ENCODE measurements around the gene BSN.

BSN gene

DNA sequence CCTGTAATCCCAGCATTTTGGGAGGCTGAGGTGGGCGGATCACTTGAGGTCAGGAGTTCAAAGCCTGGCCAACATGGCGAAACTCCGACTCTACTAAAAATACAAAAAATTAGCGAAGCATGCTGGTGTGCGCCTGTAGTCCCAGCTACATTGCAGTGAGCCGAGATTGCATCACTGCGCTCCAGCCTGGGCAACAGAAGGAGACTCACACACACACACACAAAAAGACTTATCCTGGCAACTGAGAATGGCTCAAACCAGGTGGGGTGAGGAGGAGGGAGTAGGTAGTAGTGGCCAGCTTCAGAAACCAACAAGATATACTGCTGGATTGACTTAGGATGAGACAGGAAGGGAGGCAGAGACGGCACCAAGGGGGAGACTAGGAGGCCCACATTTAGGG, 66.5 kb downstream of the BSN start:
- no peak for DNase-seq (ENCODE audit: low read depth)
- H3K4me3 ChIP-seq (ENCODE audit: control insufficient read depth, low read depth, low read length) = no peak overlapping the region
- TF ChIP-seq, protein P1, sequence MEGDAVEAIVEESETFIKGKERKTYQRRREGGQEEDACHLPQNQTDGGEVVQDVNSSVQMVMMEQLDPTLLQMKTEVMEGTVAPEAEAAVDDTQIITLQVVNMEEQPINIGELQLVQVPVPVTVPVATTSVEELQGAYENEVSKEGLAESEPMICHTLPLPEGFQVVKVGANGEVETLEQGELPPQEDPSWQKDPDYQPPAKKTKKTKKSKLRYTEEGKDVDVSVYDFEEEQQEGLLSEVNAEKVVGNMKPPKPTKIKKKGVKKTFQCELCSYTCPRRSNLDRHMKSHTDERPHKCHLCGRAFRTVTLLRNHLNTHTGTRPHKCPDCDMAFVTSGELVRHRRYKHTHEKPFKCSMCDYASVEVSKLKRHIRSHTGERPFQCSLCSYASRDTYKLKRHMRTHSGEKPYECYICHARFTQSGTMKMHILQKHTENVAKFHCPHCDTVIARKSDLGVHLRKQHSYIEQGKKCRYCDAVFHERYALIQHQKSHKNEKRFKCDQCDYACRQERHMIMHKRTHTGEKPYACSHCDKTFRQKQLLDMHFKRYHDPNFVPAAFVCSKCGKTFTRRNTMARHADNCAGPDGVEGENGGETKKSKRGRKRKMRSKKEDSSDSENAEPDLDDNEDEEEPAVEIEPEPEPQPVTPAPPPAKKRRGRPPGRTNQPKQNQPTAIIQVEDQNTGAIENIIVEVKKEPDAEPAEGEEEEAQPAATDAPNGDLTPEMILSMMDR (IDR thresholded peaks at IDR 0.05; ENCODE audit: control insufficient read depth, insufficient read depth, low read depth, low read length, missing control alignments) = no peak

DNA sequence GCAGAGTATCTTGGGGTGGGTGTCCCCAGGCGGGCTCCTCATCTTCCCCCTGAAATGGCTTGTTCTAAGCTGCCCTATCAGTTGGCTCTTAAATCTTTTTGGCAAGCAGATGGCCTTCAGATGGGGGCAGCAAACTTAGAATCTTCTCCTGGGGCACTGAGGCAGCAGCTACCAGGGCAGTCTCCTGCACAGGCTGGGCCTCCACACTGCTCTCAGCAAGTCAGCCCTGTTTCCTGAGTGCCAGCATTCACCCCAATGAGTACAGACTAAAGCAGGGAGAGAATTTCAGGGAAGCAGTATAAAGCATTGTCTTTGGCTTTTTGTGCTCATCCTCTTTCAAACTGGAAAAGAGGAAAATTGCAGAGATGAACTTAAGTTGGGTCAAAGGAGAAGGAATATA, 68.8 kb downstream of the BSN start:
- no peak for DNase-seq (ENCODE audit: low read depth)
- TF ChIP-seq, protein P1 (IDR thresholded peaks at IDR 0.05; ENCODE audit: control insufficient read depth, insufficient read depth, low read depth, low read length, missing control alignments) = no peak
- H3K4me3 ChIP-seq (ENCODE audit: control insufficient read depth, low read depth, low read length) = no peak overlapping the region

DNA sequence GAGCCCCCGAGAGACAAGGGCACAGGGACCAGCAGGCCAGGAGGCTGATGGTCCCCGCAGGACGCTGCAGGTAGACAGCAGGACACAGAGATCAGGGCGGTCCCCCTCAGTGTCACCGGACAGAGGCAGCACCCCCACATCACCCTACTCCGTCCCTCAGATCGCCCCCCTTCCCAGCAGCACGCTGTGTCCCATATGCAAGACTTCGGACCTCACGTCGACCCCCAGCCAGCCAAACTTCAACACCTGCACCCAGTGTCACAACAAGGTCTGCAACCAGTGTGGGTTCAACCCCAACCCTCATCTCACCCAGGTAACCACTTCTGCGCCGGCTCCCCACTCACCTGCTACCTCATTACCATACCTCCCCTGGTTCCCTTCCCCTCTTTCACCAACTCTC, 70.8 kb downstream of the BSN start:
- TF ChIP-seq, protein P1 (IDR thresholded peaks at IDR 0.05; ENCODE audit: control insufficient read depth, insufficient read depth, low read depth, low read length, missing control alignments) = no peak
- DNase-seq (ENCODE audit: low read depth) = no peak

GRCh38 chr3:49626101-49626581, 71.9 kb downstream of the BSN start:
- DNase-seq (ENCODE audit: low read depth) = no peak
- TF ChIP-seq, protein P1 (IDR thresholded peaks at IDR 0.05; ENCODE audit: control insufficient read depth, insufficient read depth, low read depth, low read length, missing control alignments) = no peak

More for the DNA sequence above, 70.8 kb downstream of the BSN start:
- H3K4me3 ChIP-seq (ENCODE audit: control insufficient read depth, low read depth, low read length) = no peak overlapping the region

DNA sequence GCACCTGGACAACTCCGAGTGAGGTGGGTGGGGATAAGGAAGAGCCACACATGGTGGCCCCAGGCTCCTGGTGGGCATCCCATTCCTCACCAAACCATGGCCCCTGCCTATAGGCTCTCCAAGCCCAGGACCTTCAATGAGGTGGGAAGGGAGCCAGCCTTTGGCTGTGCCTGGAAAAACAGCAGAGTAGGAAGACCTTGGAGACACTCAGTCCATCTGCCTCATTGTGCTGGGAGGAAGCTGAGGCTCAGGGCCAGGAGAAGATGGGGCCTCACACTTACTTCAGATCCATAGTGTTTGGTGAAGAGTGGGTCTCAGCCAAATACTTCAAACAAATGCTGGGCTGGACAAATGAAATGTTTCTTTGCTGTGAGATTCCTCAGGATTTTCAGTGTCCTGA, 72.5 kb downstream of the BSN start:
- no peak overlapping the region for H3K4me3 ChIP-seq (ENCODE audit: control insufficient read depth, low read depth, low read length)
- DNase-seq (ENCODE audit: low read depth) = no peak
- TF ChIP-seq, protein P1 (IDR thresholded peaks at IDR 0.05; ENCODE audit: control insufficient read depth, insufficient read depth, low read depth, low read length, missing control alignments) = no peak

More at GRCh38 chr3:49626101-49626581, 71.9 kb downstream of the BSN start:
- no peak overlapping the region for H3K4me3 ChIP-seq (ENCODE audit: control insufficient read depth, low read depth, low read length)

- no peak overlapping the region for H3K4me3 ChIP-seq (ENCODE audit: control insufficient read depth, low read depth, low read length)
- TF ChIP-seq, protein P1 (IDR thresholded peaks at IDR 0.05; ENCODE audit: control insufficient read depth, insufficient read depth, low read depth, low read length, missing control alignments) = no peak
- DNase-seq (ENCODE audit: low read depth) = no peak
Measured at GRCh38 chr3:49627634-49628033, 73.4 kb downstream of the BSN start.

- DNase-seq (ENCODE audit: low read depth) = no peak
Measured at GRCh38 chr3:49628249-49628648, 74.0 kb downstream of the BSN start.

More at GRCh38 chr3:49628249-49628648, 74.0 kb downstream of the BSN start:
- no peak overlapping the region for H3K4me3 ChIP-seq (ENCODE audit: control insufficient read depth, low read depth, low read length)
- TF ChIP-seq, protein P1 (IDR thresholded peaks at IDR 0.05; ENCODE audit: control insufficient read depth, insufficient read depth, low read depth, low read length, missing control alignments) = no peak

All from AG09309 (cell line).